Amniotic stem cell (primary cell): Measurements from ENCODE around the gene LONP2.
"Not testable (repeated sequence)": the region's sequence is repeated elsewhere in the genome, so short reads cannot be mapped to it uniquely, and the experiment has no call there.

Experiments used
- DNase-seq: peaks from one replicate; lab custom pipeline; 2025; lab: John Stamatoyannopoulos, UW

Gene LONP2

GRCh38 chr16:48394355-48394703 is 150.2 kb downstream of the LONP2 start:
- DNase-seq: no peak

- no peak for DNase-seq
These were observed 151.3 kb downstream of the LONP2 start for GRCh38 chr16:48395375-48395774.

GRCh38 chr16:48402547-48402946 is 158.4 kb downstream of the LONP2 start:
- not testable (repeated sequence) for DNase-seq

GRCh38 chr16:48405153-48405552 is 161.1 kb downstream of the LONP2 start:
- no peak for DNase-seq

- no peak for DNase-seq
These were observed 161.8 kb downstream of the LONP2 start for GRCh38 chr16:48405907-48406306.
